HG03039 (cell line): ENCODE data around the gene ACP1.
A peak's percentile ranks its signal among the peaks of the same experiment; 100 is the strongest.

Experiments
- ATAC-seq: cut with Tn5 transposase; IDR thresholded peaks from one replicate; pipeline ENCODE4 v1.9.1; 2021; ENCODE audit warnings: mild to moderate bottlenecking, moderate library complexity; ENCODE audit not compliant: unreplicated experiment

Gene ACP1

GRCh38 chr2:254241-254640, 10.5 kb upstream of the ACP1 start:
- no peak for ATAC-seq

GRCh38 chr2:255195-255594, 9.6 kb upstream of the ACP1 start:
- ATAC-seq, result no peak

GRCh38 chr2:256094-256493, 8.7 kb upstream of the ACP1 start:
- ATAC-seq, result no peak

GRCh38 chr2:257429-257828, 7.3 kb upstream of the ACP1 start:
- no peak for ATAC-seq

GRCh38 chr2:257842-258241, 6.9 kb upstream of the ACP1 start:
- no peak for ATAC-seq

- no peak for ATAC-seq
Observed at GRCh38 chr2:258933-259332, 5.8 kb upstream of the ACP1 start.

- ATAC-seq, result no peak
Observed at GRCh38 chr2:259789-260331, 4.9 kb upstream of the ACP1 start.

- no peak for ATAC-seq
Observed at GRCh38 chr2:260507-261161, 4.1 kb upstream of the ACP1 start.

- ATAC-seq, result no peak
Observed at GRCh38 chr2:262117-262516, 2.6 kb upstream of the ACP1 start.

GRCh38 chr2:263022-263738, 1.6 kb upstream of the ACP1 start:
- no peak for ATAC-seq

GRCh38 chr2:263774-264492, 814 bp upstream of the ACP1 start, which contains the start of gene SH3YL1:
Gene SH3YL1, minus strand, starts transcription at chr2:264032. Its CDS starts 48 bp downstream, at chr2:263984.
- ATAC-seq, result peak; percentile 17

GRCh38 chr2:268323-268722, 3.6 kb downstream of the ACP1 start:
- ATAC-seq, result no peak

- no peak for ATAC-seq
Observed at GRCh38 chr2:269356-270030, 4.7 kb downstream of the ACP1 start.

- no peak for ATAC-seq
Observed at GRCh38 chr2:270861-271260, 6.1 kb downstream of the ACP1 start.

GRCh38 chr2:271917-272316, 7.2 kb downstream of the ACP1 start:
- ATAC-seq, result no peak

- ATAC-seq, result no peak
Observed at GRCh38 chr2:273333-273732, 8.6 kb downstream of the ACP1 start.

- no peak for ATAC-seq
Observed at GRCh38 chr2:274503-274902, 9.8 kb downstream of the ACP1 start.

- peak; percentile 95 for ATAC-seq
Observed at GRCh38 chr2:275466-275865, 10.7 kb downstream of the ACP1 start.

- no peak for ATAC-seq
Observed at GRCh38 chr2:278312-278926, 13.7 kb downstream of the ACP1 start.

GRCh38 chr2:278927-279320, 14.2 kb downstream of the ACP1 start:
- no peak for ATAC-seq

GRCh38 chr2:279366-279765, 14.6 kb downstream of the ACP1 start:
- no peak for ATAC-seq
